ENCODE results near the gene LCN12.

DNA sequence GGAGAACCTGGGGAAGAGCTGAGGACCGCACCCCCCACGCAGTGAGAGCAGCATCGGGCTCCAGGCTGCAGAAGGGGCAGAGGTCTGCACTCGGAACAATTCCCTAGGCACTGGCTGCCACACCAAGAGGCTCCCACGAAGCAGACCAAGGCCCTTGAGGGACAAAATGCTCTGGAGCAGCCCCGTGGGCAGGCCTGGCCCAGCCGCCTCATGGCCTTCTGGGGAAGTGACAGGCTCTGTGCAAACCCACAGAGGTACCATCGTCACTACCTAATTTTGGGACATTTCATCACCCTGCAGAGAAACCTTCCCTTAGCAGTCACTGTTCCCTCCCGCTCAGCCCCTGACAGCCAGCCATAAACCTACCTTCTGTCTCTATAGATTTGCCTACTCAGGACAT lies 23.5 kb upstream of the LCN12 start:
- no peak for TF ChIP-seq CTCF (IDR thresholded peaks at IDR 0.05; ENCODE audit: low read depth, low read length)
- no peak for TF ChIP-seq EZH2phosphoT487 (IDR thresholded peaks at IDR 0.05; ENCODE audit: low read depth)
